ENCODE data around the gene GOLT1A. TPM values are rescaled to one million over a fixed set of nuclear protein-coding genes. Genes with fewer than 3 reads are reported as not detected.

The GOLT1A gene
- total RNA-seq, 5 donors from 2014 or later (not counting 1 experiment from before 2014, with no cell fraction given): 0.30 to 0.42 (median 0.32) TPM; not detected in 1

- Histone ChIP-seq H3K4me1 (ENCODE audit: control insufficient read depth in 1 of 2, extremely low read depth in 1 of 2, insufficient read depth in 2 of 2, low read length in 2 of 2) (peaks cover 0 to 16% of the 10 kb centered on the region in 2 experiments), H3K27me3 (replicated peaks in 1 of 2; ENCODE audit: control insufficient read depth in 2 of 2, extremely low read depth in 1 of 2, insufficient read depth in 2 of 2, low read length in 1 of 2) (peaks cover 0 to 45% of the 10 kb centered on the region in 2 experiments), H3K4me3 (ENCODE audit: control insufficient read depth in 1 of 2, extremely low read depth in 1 of 2, low read length in 1 of 2) (no peak overlapping the region), H3K27ac (ENCODE audit: low read length) (no peak overlapping the region), H3K9me3 (no peaks in the 10 kb centered on the region), H3K36me3 (ENCODE audit: control insufficient read depth in 2 of 2, extremely low read depth in 1 of 2, insufficient read depth in 1 of 2, low read length in 1 of 2) (no peaks in the 10 kb centered on the region)
- WGBS (ENCODE audit: insufficient coverage): 80% methylated on average over 3 of the region's 5 CpGs
- DNase-seq (no peak), ATAC-seq (replicated peaks in 1 of 4) (no peak)
- CTCF ChIA-PET: no interaction called here
- POLR2A ChIA-PET: no interaction called here
- peaks cover 0 to 13% of the 10 kb centered on the region in 2 donors for H3K27me3 Mint-ChIP-seq
- peaks cover 0 to 14% (median 8%) of the 10 kb centered on the region in 3 donors for H3K4me1 Mint-ChIP-seq
- H3K9me3 Mint-ChIP-seq: no peaks in the 10 kb centered on the region
- no peak overlapping the region for H3K27ac Mint-ChIP-seq
- H3K36me3 Mint-ChIP-seq: no peaks in the 10 kb centered on the region
- H3K4me3 Mint-ChIP-seq: peak overlapping the region in 1 of 3 donors; percentile 57
Observed at GRCh38 chr1:204153667-204154066, 60.1 kb downstream of the GOLT1A start.

- Histone ChIP-seq H3K27me3 (replicated peaks in 1 of 2; ENCODE audit: control insufficient read depth in 2 of 2, extremely low read depth in 1 of 2, insufficient read depth in 2 of 2, low read length in 1 of 2) (peaks cover 0 to 45% of the 10 kb centered on the region in 2 experiments), H3K4me1 (ENCODE audit: control insufficient read depth in 1 of 2, extremely low read depth in 1 of 2, insufficient read depth in 2 of 2, low read length in 2 of 2) (peaks cover 0 to 16% of the 10 kb centered on the region in 2 experiments), H3K36me3 (ENCODE audit: control insufficient read depth in 2 of 2, extremely low read depth in 1 of 2, insufficient read depth in 1 of 2, low read length in 1 of 2) (no peaks in the 10 kb centered on the region), H3K4me3 (ENCODE audit: control insufficient read depth in 1 of 2, extremely low read depth in 1 of 2, low read length in 1 of 2) (peak overlapping the region; percentile 29 to 55), H3K27ac (ENCODE audit: low read length) (no peak overlapping the region), H3K9me3 (no peaks in the 10 kb centered on the region)
- Mint-ChIP-seq H3K9me3 (no peaks in the 10 kb centered on the region), H3K4me3 (peak overlapping the region; percentile 57 to 75 (median 64)), H3K27me3 (peaks cover 0 to 13% of the 10 kb centered on the region in 2 donors), H3K4me1 (peaks cover 0 to 14% (median 8%) of the 10 kb centered on the region in 3 donors), H3K27ac (no peak overlapping the region), H3K36me3 (no peaks in the 10 kb centered on the region)
- ATAC-seq (replicated peaks in 1 of 4) (peak in 1 of 4 experiments; percentile 3), DNase-seq (peak in 4 of 35 experiments; percentile 5 to 13 (median 8))
- ChIA-PET POLR2A (interaction anchor here in 1 of 2 donors (0.6 kb wide), 3 partner anchors 37 to 417 kb away, joined by 3 to 4 read pairs (median 3); no protein-coding TSS in a partner anchor), CTCF (interaction anchor here in 1 of 2 donors (0.6 kb wide), 1 partner anchor 304 kb away, joined by 3 read pairs; no protein-coding TSS in a partner anchor)
- WGBS (ENCODE audit: insufficient coverage): 49% methylated on average over 17 of the region's 25 CpGs
Observed at GRCh38 chr1:204152310-204153044, 61.3 kb downstream of the GOLT1A start.

- ChIA-PET POLR2A (interaction anchor here (0.6 kb wide), 4 partner anchors 38 to 417 kb away, joined by 3 to 4 read pairs (median 3); no protein-coding TSS in a partner anchor), CTCF (interaction anchor here (0.6 to 1.2 kb wide), 2 partner anchors 303 to 655 kb away, joined by 3 read pairs; no protein-coding TSS in a partner anchor)
- Mint-ChIP-seq H3K9me3 (no peaks in the 10 kb centered on the region), H3K27ac (no peak within 1 kb of the TSS), H3K27me3 (peaks cover 0 to 11% of the 10 kb centered on the region in 2 donors), H3K4me3 (peak within 1 kb of the TSS; percentile 75 to 78 (median 77)), H3K4me1 (peaks cover 0 to 14% (median 8%) of the 10 kb centered on the region in 3 donors), H3K36me3 (no peaks in the 10 kb centered on the region)
- under 1% methylated on average over 75 of the region's 94 CpGs for WGBS (ENCODE audit: insufficient coverage)
- Histone ChIP-seq H3K4me3 (ENCODE audit: control insufficient read depth in 1 of 2, extremely low read depth in 1 of 2, low read length in 1 of 2) (peak within 1 kb of the TSS; percentile 59 to 66), H3K9me3 (no peaks in the 10 kb centered on the region), H3K27me3 (replicated peaks in 1 of 2; ENCODE audit: control insufficient read depth in 2 of 2, extremely low read depth in 1 of 2, insufficient read depth in 2 of 2, low read length in 1 of 2) (peaks cover 0 to 44% of the 10 kb centered on the region in 2 experiments), H3K4me1 (ENCODE audit: control insufficient read depth in 1 of 2, extremely low read depth in 1 of 2, insufficient read depth in 2 of 2, low read length in 2 of 2) (peaks cover 0 to 16% of the 10 kb centered on the region in 2 experiments), H3K27ac (ENCODE audit: low read length) (no peak within 1 kb of the TSS), H3K36me3 (ENCODE audit: control insufficient read depth in 2 of 2, extremely low read depth in 1 of 2, insufficient read depth in 1 of 2, low read length in 1 of 2) (no peaks in the 10 kb centered on the region)
- peak; percentile 78 to 89 (median 80) for ATAC-seq (replicated peaks in 1 of 4)
- DNase-seq: peak in 34 of 35 experiments; percentile 15 to 74 (median 46)
Observed at GRCh38 chr1:204151552-204152309, 62.1 kb downstream of the GOLT1A start, which contains the start of gene ETNK2. TSS of gene ETNK2 (minus strand) at chr1:204152044. CDS start at chr1:204151852, 192 bp downstream.

DNA sequence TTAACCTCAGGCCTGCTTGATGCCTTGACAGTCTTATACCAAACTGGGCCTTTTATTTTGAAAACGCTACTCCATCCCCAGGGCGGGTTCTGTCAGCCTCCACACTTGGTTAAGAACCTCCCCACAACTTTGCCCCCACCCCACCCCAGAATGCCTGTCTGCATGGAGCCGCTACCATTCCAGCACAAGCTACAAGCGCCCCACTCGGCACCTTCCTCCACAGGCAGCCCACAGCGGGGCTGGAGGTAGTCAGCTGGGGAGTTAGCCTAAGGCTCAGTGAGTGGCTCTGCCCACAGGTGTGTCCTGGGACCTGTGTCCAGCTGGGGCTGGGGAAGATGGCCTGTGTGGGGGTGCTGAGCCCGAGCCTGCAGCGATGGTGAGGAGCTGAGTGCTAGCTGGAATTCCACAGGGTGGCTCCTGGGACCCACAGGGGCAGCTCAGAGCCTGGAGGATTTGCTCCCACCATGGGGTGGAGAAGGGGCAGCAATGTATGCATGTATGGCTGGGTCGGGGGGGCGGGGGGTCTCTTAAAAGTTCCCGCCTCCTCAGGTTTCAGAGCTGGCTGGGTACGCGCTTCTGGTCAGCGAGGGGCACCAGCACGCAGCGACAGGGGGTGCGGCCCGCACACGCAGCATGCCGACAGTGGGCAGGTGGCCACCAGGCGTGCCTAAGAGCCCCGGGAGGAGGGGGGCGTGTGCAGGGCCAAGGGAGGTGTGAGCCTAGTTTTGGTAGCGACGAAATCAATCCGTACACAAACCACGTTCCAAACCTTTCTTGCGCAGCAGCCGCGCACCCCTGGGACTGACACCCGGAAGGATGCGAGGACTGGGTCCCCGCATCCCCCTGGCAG lies 62.9 kb downstream of the GOLT1A start:
- H3K27me3 ChIP-seq (replicated peaks in 1 of 2; ENCODE audit: control insufficient read depth in 2 of 2, extremely low read depth in 1 of 2, insufficient read depth in 2 of 2, low read length in 1 of 2): peaks cover 0 to 38% of the 10 kb centered on the region in 2 experiments
- H3K4me3 ChIP-seq (ENCODE audit: control insufficient read depth in 1 of 2, extremely low read depth in 1 of 2, low read length in 1 of 2): peak overlapping the region; percentile 59 to 66
- ChIA-PET POLR2A (interaction anchor here in 1 of 2 donors (0.5 kb wide), 1 partner anchor 21 kb away, joined by 3 read pairs; no protein-coding TSS in a partner anchor), CTCF (interaction anchor here in 1 of 2 donors (1.2 kb wide), 1 partner anchor 656 kb away, joined by 3 read pairs; no protein-coding TSS in a partner anchor)
- H3K9me3 ChIP-seq: no peaks in the 10 kb centered on the region
- Mint-ChIP-seq H3K9me3 (no peaks in the 10 kb centered on the region), H3K36me3 (no peaks in the 10 kb centered on the region), H3K27ac (no peak overlapping the region), H3K4me3 (peak overlapping the region; percentile 74 to 78 (median 77)), H3K4me1 (peaks cover 0 to 14% (median 8%) of the 10 kb centered on the region in 3 donors), H3K27me3 (peaks cover 0 to 9% of the 10 kb centered on the region in 2 donors)
- H3K27ac ChIP-seq (ENCODE audit: low read length): no peak overlapping the region
- peaks cover 0 to 16% of the 10 kb centered on the region in 2 experiments for H3K4me1 ChIP-seq (ENCODE audit: control insufficient read depth in 1 of 2, extremely low read depth in 1 of 2, insufficient read depth in 2 of 2, low read length in 2 of 2)
- WGBS (ENCODE audit: insufficient coverage): 71% methylated on average over 19 of the region's 33 CpGs
- DNase-seq (peak in 10 of 35 experiments; percentile 4 to 41 (median 16)), ATAC-seq (replicated peaks in 1 of 4) (peak; percentile 12 to 28 (median 21))
- no peaks in the 10 kb centered on the region for H3K36me3 ChIP-seq (ENCODE audit: control insufficient read depth in 2 of 2, extremely low read depth in 1 of 2, insufficient read depth in 1 of 2, low read length in 1 of 2)

DNA sequence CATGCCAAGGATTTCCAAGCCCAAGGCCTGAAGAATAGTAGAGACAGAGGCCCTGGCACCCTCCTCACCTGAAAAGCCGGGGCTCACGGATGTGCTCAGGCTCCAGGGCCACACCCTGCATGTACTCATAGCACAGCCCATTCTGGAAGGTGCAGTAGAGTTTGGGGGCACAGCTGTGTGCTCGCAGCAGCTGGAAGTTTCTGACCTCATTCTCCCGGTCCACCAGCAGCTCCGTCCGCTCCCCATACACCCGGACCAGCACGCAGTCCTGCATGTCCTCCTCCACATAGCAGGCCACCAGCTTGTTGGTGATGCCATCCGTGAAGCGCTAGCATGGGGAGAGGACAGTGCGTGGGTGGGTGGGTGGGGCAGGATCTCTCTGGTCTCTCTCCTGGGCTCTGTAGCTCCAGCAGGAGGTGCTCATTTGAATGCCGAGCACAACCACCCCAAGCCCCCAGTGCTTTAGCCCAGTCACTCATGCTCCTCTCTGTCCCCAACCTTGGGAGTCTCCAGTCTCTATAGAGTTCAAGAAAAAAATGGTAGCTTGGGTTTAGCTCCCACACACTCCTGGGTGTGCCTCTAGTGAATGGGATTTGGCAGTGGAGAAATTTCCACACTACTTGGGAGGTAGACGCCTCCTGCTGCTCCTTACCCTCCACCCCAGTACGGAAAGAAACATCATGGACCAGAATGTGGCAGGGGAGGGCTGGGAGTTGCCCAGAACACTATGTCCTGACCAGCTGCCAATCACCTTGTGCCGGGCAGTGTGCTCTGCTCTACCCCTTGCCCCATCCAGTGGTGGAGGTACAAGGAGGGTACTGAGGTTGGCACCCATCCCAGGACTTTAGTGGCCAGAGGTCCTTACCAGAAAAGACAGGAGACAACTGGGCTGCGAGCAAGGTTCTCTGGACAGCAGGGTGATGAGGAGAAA lies 63.9 kb downstream of the GOLT1A start:
- DNase-seq: no peak
- Histone ChIP-seq H3K4me1 (ENCODE audit: control insufficient read depth in 1 of 2, extremely low read depth in 1 of 2, insufficient read depth in 2 of 2, low read length in 2 of 2) (peaks cover 0 to 16% of the 10 kb centered on the region in 2 experiments), H3K36me3 (ENCODE audit: control insufficient read depth in 2 of 2, extremely low read depth in 1 of 2, insufficient read depth in 1 of 2, low read length in 1 of 2) (no peaks in the 10 kb centered on the region), H3K4me3 (ENCODE audit: control insufficient read depth in 1 of 2, extremely low read depth in 1 of 2, low read length in 1 of 2) (no peak overlapping the region), H3K27me3 (replicated peaks in 1 of 2; ENCODE audit: control insufficient read depth in 2 of 2, extremely low read depth in 1 of 2, insufficient read depth in 2 of 2, low read length in 1 of 2) (peaks cover 0 to 35% of the 10 kb centered on the region in 2 experiments), H3K9me3 (no peaks in the 10 kb centered on the region), H3K27ac (ENCODE audit: low read length) (no peak overlapping the region)
- peaks cover 0 to 9% of the 10 kb centered on the region in 2 donors for H3K27me3 Mint-ChIP-seq
- peak overlapping the region; percentile 28 to 74 for H3K27ac Mint-ChIP-seq
- peaks cover 0 to 14% (median 8%) of the 10 kb centered on the region in 3 donors for H3K4me1 Mint-ChIP-seq
- H3K36me3 Mint-ChIP-seq: no peaks in the 10 kb centered on the region
- ChIA-PET CTCF (no interaction called here), POLR2A (no interaction called here)
- no peak for ATAC-seq (replicated peaks in 1 of 4)
- 92% methylated on average over 2 of the region's 16 CpGs for WGBS (ENCODE audit: insufficient coverage)
- no peaks in the 10 kb centered on the region for H3K9me3 Mint-ChIP-seq
- peak overlapping the region; percentile 74 to 78 (median 77) for H3K4me3 Mint-ChIP-seq

All from T-cell (primary cell).